ENCODE measurements around the gene PKLR. TPM values are rescaled to one million over a fixed set of nuclear protein-coding genes. Genes with fewer than 3 reads are reported as not detected.

Gene PKLR
- total and polyA plus RNA-seq, 2 of the 4 experiments (the other 2 are of a cell fraction): 0.03 TPM; not detected in 1

- H3K9ac ChIP-seq (ENCODE audit: low read depth, low read length): no peak overlapping the region
- H3K36me3 ChIP-seq (ENCODE audit: control insufficient read depth, insufficient read depth, low read length): peaks cover 34% of the 10 kb centered on the region
- H3K14ac ChIP-seq (replicated peaks; ENCODE audit: low read depth, low read length): no peak overlapping the region
- no CpG with 5 or more reads among the region's 4 CpGs for WGBS, 2 experiments (ENCODE audit: extremely low coverage in 2 of 2, insufficient read length in 1 of 2)
- H2AK5ac ChIP-seq (ENCODE audit: low read depth, low read length): no peak overlapping the region
- H3K4ac ChIP-seq (ENCODE audit: low read depth, low read length): no peak overlapping the region
- TF ChIP-seq CEBPB (IDR thresholded peaks at IDR 0.05; ENCODE audit: low read depth, low read length): no peak
- no peak for TF ChIP-seq RFX5 (IDR thresholded peaks at IDR 0.05; ENCODE audit: low read depth, low read length)
- no peak for TF ChIP-seq MAZ (IDR thresholded peaks at IDR 0.05; ENCODE audit: borderline replicate concordance, low read depth, low read length)
- TF ChIP-seq FOS (IDR thresholded peaks at IDR 0.05; ENCODE audit: low read depth, low read length): no peak
- TF ChIP-seq RAD21 (IDR thresholded peaks at IDR 0.05; ENCODE audit: low read length): no peak
- TF ChIP-seq SMC3 (IDR thresholded peaks at IDR 0.05; ENCODE audit: low read depth, low read length): no peak
- no peak for TF ChIP-seq RCOR1 (IDR thresholded peaks at IDR 0.05; ENCODE audit: insufficient replicate concordance, low read length)
- TF ChIP-seq USF2 (IDR thresholded peaks at IDR 0.05; ENCODE audit: low read depth, low read length): no peak
- TF ChIP-seq CHD1 (IDR thresholded peaks at IDR 0.05; ENCODE audit: low read depth, low read length): no peak
- no peak for TF ChIP-seq MXI1 (IDR thresholded peaks at IDR 0.05; ENCODE audit: borderline replicate concordance, low read depth, low read length)
- TF ChIP-seq POLR2A (IDR thresholded peaks at IDR 0.05; ENCODE audit: low read depth, low read length): no peak
- TF ChIP-seq ELK1 (IDR thresholded peaks at IDR 0.05; ENCODE audit: borderline replicate concordance, low read depth, low read length): no peak
- TF ChIP-seq MAFK (IDR thresholded peaks at IDR 0.05; ENCODE audit: low read depth, low read length): no peak
- no peak for TF ChIP-seq BHLHE40 (IDR thresholded peaks at IDR 0.05; ENCODE audit: low read depth, low read length)
- no peak for TF ChIP-seq NFE2L2 (IDR thresholded peaks at IDR 0.05; ENCODE audit: low read depth, low read length)
- TF ChIP-seq CTCF (conservative IDR thresholded peaks at IDR 0.05; ENCODE audit: low read depth, low read length): no peak
- H3K79me1 ChIP-seq (ENCODE audit: low read depth in 1 of 2, low read length in 2 of 2): peaks cover 16 to 37% of the 10 kb centered on the region in 2 experiments
- dilution Hi-C loops (cut with HindIII; ENCODE audit: low sequenced_read_pairs, unreplicated experiment): no loop called here
- H3K23ac ChIP-seq (ENCODE audit: low read depth, low read length): 0 out of 2 replicates have a peak overlapping the region, but pooled peaks have one; percentile 15
- H2AK9ac ChIP-seq (replicated peaks; ENCODE audit: low read depth, low read length, poor library complexity): no peak overlapping the region
- H2BK15ac ChIP-seq (ENCODE audit: low read depth, low read length): no peak overlapping the region
- no peak overlapping the region for H2AFZ ChIP-seq (replicated peaks; ENCODE audit: low read length, poor library complexity)
- H2BK5ac ChIP-seq (ENCODE audit: low read depth, low read length, poor library complexity, severe bottlenecking): no peak overlapping the region
- H4K91ac ChIP-seq (ENCODE audit: insufficient read depth, low read depth, low read length): no peak overlapping the region
- intact Hi-C loops (cut with micrococcal nuclease): loop anchor here (10.0 kb wide), 1 partner anchor 123 kb away; the partner anchor contains the start of genes MTX1 and THBS3
- no peak overlapping the region for H3K56ac ChIP-seq (ENCODE audit: extremely low read depth, insufficient read depth, low read length)
- H2BK120ac ChIP-seq (ENCODE audit: low read depth, low read length): no peak overlapping the region
- no peak overlapping the region for H3K4me2 ChIP-seq (ENCODE audit: low read depth, low read length)
- H3K27ac ChIP-seq (ENCODE audit: insufficient read depth, low read length): no peak overlapping the region
- in situ Hi-C loops (cut with MboI; ENCODE audit: low sequenced_read_pairs): no loop called here
- no peak for DNase-seq
- peaks cover 13% of the 10 kb centered on the region; the same call in 1 of the 2 replicates for H3K9me1 ChIP-seq (ENCODE audit: insufficient read depth, low read length)
- CTCF ChIA-PET: no interaction called here
- H3K9me3 ChIP-seq (ENCODE audit: control insufficient read depth, insufficient read depth, low read length): no peaks in the 10 kb centered on the region
- ATAC-seq (ENCODE audit: low read depth): no peak
- H4K20me1 ChIP-seq (ENCODE audit: insufficient read depth, low read length): peaks cover 30% of the 10 kb centered on the region
- no TSS peak for BruUV-seq (replicated peaks)
- no peak overlapping the region for H3K4me3 ChIP-seq (ENCODE audit: insufficient read depth, low read depth, low read length)
- H4K8ac ChIP-seq (ENCODE audit: low read depth in 2 of 2, low read length in 2 of 2): no peak overlapping the region
- no peak overlapping the region for H2BK20ac ChIP-seq (ENCODE audit: low read depth, low read length)
- no peaks in the 10 kb centered on the region for H3K27me3 ChIP-seq (ENCODE audit: control insufficient read depth, insufficient read depth, low read length)
- H4K5ac ChIP-seq (ENCODE audit: low read depth, low read length): no peak overlapping the region
- H3K18ac ChIP-seq (ENCODE audit: low read depth, low read length): no peak overlapping the region
- POLR2A ChIA-PET (ENCODE audit: unreplicated experiment): no interaction called here
- peaks cover 9% of the 10 kb centered on the region; the same call in 1 of the 2 replicates for H3K4me1 ChIP-seq (ENCODE audit: control insufficient read depth, insufficient read depth, low read length)
Observed at GRCh38 chr1:155327981-155328380, 26.7 kb upstream of the PKLR start.
